Mammary epithelial cell (primary cell): ENCODE results near the gene SETDB2.

Experiments used
- EZH2 ChIP-seq: IDR thresholded peaks from 2 replicates; pipeline ENCODE4 v1.6.1; 2012; ENCODE audit warnings: low read length, inconsistent platforms, borderline replicate concordance
- TF ChIP-seq, protein P1 (sequence below), 2 donors: IDR thresholded peaks in 1 of 2; conservative IDR thresholded peaks in 1 of 2; 2 replicates each; pipeline ENCODE4 v1.5.1; 2011 to 2012; ENCODE audit warnings: inconsistent platforms in 2 of 2, low read length in 2 of 2, mild to moderate bottlenecking in 2 of 2, control low read depth in 1 of 2, low read depth in 1 of 2; ENCODE audit not compliant: insufficient read depth in 1 of 2; ENCODE audit errors: extremely low read depth in 1 of 2

GRCh38 chr13:49530457-49530856 lies 86.4 kb downstream of the SETDB2 start:
- TF ChIP-seq, protein P1, sequence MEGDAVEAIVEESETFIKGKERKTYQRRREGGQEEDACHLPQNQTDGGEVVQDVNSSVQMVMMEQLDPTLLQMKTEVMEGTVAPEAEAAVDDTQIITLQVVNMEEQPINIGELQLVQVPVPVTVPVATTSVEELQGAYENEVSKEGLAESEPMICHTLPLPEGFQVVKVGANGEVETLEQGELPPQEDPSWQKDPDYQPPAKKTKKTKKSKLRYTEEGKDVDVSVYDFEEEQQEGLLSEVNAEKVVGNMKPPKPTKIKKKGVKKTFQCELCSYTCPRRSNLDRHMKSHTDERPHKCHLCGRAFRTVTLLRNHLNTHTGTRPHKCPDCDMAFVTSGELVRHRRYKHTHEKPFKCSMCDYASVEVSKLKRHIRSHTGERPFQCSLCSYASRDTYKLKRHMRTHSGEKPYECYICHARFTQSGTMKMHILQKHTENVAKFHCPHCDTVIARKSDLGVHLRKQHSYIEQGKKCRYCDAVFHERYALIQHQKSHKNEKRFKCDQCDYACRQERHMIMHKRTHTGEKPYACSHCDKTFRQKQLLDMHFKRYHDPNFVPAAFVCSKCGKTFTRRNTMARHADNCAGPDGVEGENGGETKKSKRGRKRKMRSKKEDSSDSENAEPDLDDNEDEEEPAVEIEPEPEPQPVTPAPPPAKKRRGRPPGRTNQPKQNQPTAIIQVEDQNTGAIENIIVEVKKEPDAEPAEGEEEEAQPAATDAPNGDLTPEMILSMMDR (conservative IDR thresholded peaks at IDR 0.05 in 1 of 2, IDR thresholded peaks at IDR 0.05 in 1 of 2; ENCODE audit: extremely low read depth in 1 of 2, insufficient read depth in 1 of 2, low read depth in 1 of 2, low read length in 2 of 2) = no peak
- no peak for TF ChIP-seq EZH2
